ENCODE measurements around the gene RIT1.
A peak's percentile ranks its signal among the peaks of the same experiment; 100 is the strongest.
"Not testable (repeated sequence)": the region's sequence is repeated elsewhere in the genome, so short reads cannot be mapped to it uniquely, and the experiment has no call there.

RIT1 gene

DNA sequence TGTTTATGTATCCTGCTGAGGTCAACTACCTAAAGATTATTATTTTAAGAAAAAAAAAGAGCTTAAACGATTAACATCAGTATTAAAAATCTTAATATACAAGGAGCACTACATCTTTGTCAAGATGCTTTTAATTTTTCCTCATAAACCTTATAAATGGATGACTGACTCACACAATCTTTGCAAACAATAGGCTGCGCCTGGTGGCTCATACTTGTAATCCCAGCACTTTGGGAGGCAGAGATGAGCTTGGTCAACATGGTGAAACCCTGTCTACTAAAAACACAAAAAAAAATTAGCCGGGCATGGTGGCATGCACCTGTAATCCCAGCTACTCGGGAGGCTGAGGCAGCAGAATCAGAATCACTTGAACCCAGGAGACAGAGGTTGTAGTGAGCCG, 21.3 kb upstream of the RIT1 start:
- DNase-seq, result no peak

DNA sequence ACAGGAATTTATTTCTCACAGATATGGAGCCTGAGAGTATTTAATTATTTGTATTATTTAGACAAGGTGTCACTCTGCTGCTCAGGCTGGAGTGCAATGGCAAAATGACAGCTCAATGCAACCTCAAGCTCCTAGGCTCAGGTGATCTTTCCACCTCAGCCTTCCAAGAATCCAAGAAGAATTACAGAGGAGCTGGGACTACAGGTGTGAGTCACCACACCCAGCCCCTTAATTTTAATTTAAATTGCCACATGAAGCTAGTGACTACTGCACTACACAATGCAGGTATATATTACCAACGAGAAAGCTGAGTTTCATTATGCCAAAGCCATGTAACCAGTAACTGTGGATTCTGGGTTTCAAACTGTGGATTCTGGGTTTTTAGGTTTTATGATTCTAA, 20.9 kb upstream of the RIT1 start:
- no peak for DNase-seq

DNA sequence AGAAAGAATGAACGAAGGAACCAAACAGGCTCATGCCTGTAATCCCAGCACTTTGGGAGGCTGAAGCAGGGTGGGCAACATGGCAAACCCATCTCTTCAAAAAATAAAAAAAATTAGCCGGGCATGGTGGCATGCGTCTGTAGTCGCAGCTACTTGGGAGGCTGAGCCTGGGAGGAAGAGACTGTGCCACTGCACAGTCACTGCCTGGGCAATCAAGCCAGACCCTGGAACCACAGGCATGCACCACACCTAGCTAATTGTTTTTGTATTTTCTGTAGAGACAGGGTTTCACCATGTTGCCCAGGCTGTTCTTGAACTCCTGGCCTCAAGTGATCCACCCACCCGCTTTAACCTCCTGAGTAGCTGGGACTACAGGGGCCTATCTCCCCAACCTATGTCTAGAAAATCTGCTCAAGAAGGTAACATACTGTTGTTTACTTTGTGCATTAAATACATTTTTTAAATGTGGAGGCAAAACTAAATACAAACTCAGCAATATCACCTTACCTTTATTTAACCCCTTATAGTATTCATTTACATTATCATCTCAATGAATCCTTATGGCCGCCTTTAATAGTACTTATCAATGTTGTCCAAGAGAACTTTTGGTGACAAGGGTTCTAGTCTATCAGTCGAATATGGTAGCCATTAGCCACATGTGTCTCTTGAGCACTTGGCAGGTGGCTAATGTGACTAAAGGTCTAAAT, 20.3 kb upstream of the RIT1 start:
- no peak for DNase-seq

DNA sequence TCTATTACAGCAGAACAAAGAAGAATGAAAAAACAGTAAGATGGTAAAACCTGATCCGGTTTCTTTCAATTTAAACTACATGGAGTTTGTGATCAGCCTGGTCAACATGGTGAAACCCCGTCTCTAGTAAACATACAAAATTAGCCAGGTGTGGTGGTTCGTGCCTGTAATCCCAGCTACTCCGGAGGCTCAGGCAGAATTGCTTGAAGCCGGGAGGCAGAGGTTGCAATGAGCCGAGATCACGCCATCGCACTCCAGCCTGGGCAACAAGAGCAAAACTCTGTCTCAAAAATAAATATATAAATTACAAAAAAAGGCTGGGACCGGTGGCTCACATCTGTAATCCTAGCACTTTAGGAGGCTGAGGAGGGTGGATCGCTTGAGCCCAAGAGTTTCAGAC, 19.6 kb upstream of the RIT1 start:
- not testable (repeated sequence) for DNase-seq

- no peak for DNase-seq
Observed at GRCh38 chr1:155929057-155929456, 17.9 kb upstream of the RIT1 start.

GRCh38 chr1:155925506-155925905, 14.4 kb upstream of the RIT1 start:
- no peak for DNase-seq

DNA sequence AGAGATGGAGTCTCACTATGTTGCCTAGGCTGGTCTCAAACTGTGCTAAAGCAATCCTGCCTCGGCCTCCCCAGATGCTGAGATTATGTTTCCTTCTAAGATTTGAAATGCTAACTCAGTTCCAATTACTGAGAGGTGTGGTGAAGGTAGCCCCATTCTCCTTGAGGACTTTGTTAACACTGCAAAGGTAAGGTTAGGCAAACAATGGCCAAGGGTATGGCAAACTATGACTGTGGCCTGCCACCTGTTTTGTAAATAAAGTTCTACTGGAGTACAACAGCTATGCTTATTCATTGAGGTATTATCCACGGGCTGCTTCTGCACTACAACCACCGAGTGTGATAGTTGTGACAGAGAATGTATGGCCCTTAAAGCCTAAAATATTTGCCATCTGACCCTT, 9.6 kb upstream of the RIT1 start:
- no peak for DNase-seq

- no peak for DNase-seq
Observed at GRCh38 chr1:155919801-155920200, 8.7 kb upstream of the RIT1 start.

DNA sequence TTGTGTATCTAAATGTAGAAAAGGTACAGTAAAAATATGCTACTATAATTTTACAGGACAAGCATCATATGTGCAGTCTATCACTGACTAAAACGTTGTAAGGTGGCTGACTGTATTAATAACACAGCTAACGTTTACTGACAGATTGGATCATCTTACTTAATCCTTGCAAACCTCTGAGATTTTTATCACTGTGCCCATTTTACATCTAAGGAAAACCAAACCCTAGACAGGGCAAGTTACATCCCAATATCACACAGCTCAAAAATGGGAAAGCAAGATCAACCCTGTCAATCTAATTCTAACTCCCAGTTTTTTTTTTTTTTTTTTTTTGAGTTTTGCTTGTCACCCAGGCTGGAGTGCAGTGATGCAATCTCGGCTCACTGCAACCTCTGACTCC, 7.5 kb upstream of the RIT1 start:
- no peak for DNase-seq

DNA sequence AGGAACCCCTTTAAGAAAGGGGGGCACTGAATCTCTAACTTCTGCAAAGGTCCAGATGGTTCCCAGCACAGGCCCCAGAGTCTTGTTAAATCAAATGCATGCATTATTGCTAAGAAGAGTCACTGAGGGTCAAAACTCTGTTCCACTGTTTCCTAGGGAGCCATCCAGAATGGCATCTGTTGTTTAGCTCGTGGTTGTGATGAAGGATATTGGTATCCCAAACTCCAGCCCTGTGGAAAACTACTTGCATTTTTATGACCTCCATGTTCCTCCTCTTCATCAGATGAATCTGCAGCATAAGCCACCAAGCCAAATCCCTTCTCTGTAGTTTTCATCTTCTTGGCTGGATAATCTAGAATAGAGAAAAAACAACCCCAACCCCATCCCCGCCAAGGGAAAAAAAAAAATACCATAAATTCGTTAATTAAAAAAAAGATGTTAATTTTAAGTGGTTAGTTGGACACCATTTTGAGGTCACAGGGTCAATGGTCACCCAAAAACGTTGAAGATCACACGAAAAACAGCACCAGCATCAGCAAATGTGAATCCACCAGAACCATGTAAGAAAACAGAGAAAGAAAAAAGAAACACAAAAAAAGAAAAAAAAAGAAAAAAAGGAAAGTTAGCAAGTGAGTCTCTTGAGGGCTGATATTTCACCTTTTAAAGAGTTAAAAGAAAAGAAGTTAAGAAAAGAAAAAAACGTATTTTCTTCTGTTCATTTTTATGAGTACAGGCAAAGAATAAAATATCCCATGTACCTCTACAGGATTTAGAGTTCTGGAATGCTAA, 3.0 kb upstream of the RIT1 start:
- DNase-seq, result no peak

DNA sequence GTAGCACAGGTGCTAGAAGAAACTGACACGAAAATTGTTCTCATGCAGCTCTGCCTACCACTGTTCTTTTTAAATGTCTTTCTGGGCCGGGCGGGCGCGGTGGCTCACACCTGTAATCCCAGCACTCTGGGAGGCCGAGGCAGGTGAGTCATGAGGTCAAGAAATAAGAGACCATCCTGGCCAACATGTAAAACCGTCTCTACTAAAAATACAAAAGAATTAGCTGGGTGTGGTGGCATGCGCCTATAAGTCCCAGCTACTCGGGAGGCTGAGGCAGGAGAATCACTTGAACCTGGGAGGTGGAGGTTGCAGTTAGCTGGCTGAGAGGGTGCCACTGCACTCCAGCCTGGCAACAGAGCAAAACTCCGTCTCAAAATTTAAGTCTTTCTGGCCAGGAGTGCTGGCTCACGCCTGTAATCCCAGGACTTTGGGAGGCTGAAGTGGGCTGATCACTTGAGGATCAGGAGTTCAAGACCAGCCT, 947 bp upstream of the RIT1 start:
- no peak for DNase-seq

GRCh38 chr1:155910621-155911121, 478 bp downstream of the RIT1 start:
- no peak for DNase-seq

GRCh38 chr1:155909894-155910293, 1.3 kb downstream of the RIT1 start:
- DNase-seq, result peak; percentile 65

DNA sequence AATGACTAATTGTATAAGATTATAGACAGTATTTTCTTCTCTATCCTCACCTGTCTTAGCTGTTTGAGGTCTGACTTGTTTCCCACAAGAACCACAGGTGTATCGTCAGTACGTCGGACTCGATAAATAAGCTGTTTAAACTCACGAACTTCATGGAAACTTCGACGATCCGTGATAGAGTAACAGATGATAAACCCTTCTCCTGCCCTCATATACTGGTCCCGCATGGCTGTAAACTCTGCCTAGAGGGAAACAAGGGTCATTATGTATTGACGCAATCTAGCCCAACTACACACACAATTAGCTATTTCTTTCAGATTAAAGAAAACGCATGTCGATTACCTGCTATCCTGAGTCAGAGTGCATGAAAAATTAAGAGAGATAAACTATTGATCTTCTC, 6.9 kb downstream of the RIT1 start:
- DNase-seq, result no peak

DNA sequence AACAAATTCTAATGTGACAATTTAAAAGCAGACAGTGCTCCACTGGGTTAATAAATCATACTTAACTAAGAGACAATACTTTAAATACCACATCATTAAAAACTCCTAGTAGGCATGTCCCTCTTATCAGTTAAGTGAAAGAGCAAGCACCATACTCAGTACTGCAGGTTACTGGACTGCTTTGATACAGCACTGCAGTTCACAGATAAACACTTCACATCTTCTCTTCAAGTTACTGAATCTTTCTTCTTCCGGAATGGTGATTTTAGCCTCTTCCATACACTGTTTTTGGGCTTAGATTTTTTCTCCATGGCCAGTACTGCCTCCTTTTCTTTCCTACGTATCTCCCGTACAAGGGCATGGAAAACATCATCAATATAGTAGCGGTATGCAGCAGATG, 11.0 kb downstream of the RIT1 start:
- DNase-seq, result no peak

- DNase-seq, result no peak
Observed at GRCh38 chr1:155899683-155900082, 11.5 kb downstream of the RIT1 start.

DNA sequence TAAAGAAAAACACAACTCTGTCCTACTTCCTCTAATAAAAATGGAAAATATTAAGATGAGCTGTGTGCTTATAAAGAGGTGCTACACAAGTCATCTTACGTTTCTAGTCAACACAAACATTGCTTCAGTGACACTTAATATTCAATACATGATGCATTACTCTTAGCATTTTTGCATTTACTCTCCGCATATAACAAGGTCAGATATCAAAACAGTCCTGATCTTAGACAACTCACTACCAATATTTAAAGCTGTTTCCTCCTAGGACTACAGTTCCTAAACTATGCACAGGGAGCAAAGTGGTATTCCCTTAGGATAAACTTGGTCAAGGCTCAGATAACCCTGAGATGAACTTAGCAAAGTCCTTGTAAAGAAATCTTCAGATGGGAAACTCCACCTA, 12.3 kb downstream of the RIT1 start:
- DNase-seq, result no peak

DNA sequence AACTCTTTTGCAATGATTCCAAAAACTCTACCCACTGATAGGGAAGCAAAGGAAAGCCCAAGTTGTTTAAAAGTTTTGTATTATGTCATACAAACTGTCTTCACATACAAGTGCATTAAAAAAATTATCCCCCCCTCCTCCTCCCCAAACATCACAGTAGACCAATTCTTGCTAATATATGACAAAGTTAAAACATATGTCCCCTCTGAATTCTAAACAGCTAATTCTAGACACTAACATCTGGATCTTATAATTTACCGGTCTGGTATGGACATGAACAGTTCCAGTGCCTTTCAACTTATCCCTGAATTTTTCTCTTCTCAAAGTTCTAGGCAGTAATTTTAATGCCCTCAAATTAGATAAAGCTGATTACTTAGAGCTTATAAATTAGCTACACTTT, 13.4 kb downstream of the RIT1 start:
- no peak for DNase-seq

DNA sequence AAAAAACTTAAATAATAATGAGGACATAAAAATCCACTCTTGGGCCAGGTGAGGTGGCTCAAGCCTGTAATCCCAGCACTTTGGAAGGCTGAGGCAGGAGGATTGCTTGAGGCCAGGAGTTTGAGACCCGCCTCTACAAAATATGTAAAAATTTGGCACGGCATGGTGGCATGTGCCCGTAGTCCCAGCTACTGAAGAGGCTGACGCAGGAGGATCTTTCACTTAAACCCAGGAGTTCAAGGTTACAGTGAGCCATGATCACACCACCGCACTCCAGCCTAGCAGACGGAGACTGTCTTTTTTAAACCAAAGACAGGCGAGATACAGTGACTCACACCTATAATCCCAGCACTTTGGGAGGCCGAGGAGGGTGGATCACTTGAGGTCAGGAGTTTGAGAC, 14.7 kb downstream of the RIT1 start:
- not testable (repeated sequence) for DNase-seq

DNA sequence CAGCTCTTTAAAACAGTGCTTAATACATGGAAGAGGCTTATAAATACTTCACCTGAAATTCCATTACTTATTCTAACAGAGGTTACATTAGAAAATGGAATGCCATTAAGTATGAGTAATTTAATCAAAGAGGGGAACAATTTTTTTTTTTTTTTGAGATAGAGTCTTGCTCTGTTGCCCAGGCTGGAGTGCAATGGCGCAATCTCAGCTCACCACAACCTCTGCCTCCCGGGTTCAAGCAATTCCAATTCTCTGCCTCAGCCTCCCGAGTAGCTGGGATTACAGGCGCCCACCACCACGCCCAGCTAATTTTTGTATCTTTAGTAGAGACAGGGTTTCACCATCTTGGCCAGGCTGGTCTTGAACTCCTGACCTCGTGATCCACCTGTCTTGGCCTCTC, 15.5 kb downstream of the RIT1 start:
- not testable (repeated sequence) for DNase-seq

DNA sequence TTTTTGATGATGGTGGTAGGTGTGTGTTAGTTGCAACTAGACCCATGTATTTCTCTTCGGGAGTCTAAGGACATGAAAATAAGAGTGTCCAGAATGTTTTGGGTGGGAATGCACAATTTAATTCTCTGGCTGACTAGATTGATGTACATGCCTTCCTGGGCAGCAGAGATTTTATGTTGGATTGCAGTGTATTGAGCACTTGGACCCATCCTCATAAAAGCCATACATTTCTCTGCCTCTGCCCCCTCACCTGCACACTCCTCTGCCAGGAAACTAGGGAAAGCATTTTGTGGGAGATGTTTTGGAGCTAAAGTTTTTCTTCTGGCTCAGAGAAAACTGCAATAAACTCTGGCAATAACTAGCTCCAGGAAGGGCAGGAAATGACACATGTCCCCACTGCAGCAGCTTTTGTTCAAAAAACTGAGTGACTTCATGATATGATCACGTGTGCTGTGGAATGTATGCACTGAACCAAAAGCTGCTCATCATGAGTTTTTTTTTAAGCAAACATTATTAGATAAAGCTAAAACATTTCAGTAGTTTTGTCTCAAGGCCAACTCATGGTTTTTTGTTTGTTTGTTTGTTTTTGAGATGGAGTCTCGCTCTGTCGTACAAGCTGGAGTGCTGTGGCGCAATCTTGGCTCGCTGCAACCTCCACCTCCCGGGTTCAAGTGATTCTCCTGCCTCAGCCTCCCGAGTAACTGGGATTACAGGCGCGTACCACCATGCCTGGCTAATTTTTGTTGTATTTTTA, 17.6 kb downstream of the RIT1 start:
- peak; percentile 11 for DNase-seq

GRCh38 chr1:155892796-155893195, 18.4 kb downstream of the RIT1 start:
- no peak for DNase-seq

- no peak for DNase-seq
Observed at GRCh38 chr1:155890251-155890650, 20.9 kb downstream of the RIT1 start.

DNA sequence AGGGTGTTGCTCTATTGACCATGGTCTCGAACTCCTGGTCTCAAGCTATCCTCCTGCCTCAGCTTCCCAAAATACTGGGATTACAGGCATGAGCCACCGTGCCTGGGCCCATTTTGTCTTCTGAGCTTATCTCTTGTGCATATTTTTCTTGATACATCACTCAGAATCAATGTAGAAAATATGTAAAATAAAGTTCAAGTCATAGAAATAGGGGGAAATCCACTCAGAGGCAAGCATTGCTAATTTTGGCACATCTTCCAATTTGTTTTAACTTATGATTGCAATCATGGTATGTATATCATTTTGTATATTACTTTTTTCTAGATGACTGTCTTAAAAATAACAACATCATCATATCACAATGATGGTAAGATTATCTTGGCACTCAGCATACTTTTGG, 21.6 kb downstream of the RIT1 start:
- no peak for DNase-seq

Measured in GDM1 (cell line).